ENCODE measurements around the gene DIAPH1.

- TF ChIP-seq CTCF (IDR thresholded peaks at IDR 0.05), result no peak
- TF ChIP-seq POLR2A (IDR thresholded peaks at IDR 0.05), result no peak
Observed at GRCh38 chr5:141490271-141490670, 128.5 kb downstream of the DIAPH1 start.

Measured in vagina (tissue), 2 donors.